Measurements from ENCODE around the gene MRGPRX4.

MRGPRX4 gene

DNA sequence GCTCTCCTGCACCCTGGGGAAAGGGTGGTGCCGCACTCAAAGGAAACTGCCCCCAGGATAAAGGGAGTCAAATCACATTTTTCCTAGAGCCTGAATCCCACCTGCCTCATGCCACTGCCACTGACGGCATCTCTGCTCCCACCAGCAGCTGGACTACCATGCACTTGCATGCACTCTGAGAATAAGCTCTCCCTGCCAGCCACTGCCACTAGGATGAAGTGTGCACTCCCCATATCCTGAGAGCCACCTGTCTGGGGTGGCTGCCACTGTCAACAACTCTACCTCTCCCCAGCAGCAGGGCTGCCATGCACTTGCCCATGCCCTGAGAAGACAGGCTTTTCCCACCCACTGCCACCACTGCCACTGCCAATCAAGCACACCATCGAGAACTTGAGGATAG, 31.6 kb downstream of the MRGPRX4 start:
- DNase-seq (ENCODE audit: low read depth, low spot score) = no peak
- in situ Hi-C loops (cut with HindIII; ENCODE audit: low sequenced_read_pairs) = no loop called here
- H3K4me3 ChIP-seq (ENCODE audit: low read depth, low read length) = no peak overlapping the region
- TF ChIP-seq, protein P1, sequence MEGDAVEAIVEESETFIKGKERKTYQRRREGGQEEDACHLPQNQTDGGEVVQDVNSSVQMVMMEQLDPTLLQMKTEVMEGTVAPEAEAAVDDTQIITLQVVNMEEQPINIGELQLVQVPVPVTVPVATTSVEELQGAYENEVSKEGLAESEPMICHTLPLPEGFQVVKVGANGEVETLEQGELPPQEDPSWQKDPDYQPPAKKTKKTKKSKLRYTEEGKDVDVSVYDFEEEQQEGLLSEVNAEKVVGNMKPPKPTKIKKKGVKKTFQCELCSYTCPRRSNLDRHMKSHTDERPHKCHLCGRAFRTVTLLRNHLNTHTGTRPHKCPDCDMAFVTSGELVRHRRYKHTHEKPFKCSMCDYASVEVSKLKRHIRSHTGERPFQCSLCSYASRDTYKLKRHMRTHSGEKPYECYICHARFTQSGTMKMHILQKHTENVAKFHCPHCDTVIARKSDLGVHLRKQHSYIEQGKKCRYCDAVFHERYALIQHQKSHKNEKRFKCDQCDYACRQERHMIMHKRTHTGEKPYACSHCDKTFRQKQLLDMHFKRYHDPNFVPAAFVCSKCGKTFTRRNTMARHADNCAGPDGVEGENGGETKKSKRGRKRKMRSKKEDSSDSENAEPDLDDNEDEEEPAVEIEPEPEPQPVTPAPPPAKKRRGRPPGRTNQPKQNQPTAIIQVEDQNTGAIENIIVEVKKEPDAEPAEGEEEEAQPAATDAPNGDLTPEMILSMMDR (IDR thresholded peaks at IDR 0.05; ENCODE audit: low read depth, low read length) = no peak

DNA sequence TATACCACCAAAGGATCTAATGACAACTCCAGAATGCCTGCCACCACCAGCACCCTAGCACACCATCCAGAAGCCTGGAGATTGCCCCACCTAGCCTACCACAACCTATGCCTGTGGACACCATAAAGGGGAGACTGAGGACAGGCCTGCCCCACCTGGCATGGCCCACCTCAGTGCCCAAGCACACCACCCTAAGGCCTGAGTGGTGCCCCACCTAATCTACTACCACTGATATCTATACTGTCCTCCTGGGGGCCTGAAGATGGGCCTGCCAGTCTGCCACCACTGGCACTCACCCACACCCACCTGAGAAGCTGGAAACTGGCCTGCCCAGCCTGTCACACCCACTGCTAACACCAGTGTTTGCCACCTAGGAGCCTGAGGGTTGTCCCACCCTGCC, 32.1 kb downstream of the MRGPRX4 start:
- TF ChIP-seq, protein P1 (IDR thresholded peaks at IDR 0.05; ENCODE audit: low read depth, low read length) = no peak

DNA sequence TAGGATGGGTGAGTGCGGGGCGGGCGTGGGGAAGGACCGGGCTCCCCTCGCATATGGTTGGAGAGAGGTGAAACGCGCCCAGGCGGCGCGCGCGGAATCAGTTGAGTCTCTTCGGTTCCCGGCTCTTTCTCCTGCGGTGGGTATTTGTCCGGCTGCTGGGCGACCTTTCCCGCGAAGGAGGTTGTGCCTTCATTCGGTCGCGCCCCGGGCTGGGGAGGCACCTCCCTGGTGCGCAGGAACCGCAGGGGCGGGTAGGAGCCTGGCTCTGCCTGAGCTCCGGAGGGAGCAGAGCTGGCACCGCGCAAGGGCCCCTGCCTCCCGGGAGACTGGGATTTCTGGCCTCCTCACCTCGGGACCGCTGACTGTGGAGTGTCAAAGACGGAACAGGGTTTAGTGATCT, 36.4 kb downstream of the MRGPRX4 start:
- TF ChIP-seq, protein P1 (IDR thresholded peaks at IDR 0.05; ENCODE audit: low read depth, low read length) = no peak
- H3K4me3 ChIP-seq (ENCODE audit: low read depth, low read length) = no peak overlapping the region
- no peak for DNase-seq (ENCODE audit: low read depth, low spot score)
- in situ Hi-C loops (cut with HindIII; ENCODE audit: low sequenced_read_pairs) = no loop called here

More for the DNA sequence above, 32.1 kb downstream of the MRGPRX4 start:
- in situ Hi-C loops (cut with HindIII; ENCODE audit: low sequenced_read_pairs) = no loop called here
- no peak for DNase-seq (ENCODE audit: low read depth, low spot score)
- no peak overlapping the region for H3K4me3 ChIP-seq (ENCODE audit: low read depth, low read length)

DNA sequence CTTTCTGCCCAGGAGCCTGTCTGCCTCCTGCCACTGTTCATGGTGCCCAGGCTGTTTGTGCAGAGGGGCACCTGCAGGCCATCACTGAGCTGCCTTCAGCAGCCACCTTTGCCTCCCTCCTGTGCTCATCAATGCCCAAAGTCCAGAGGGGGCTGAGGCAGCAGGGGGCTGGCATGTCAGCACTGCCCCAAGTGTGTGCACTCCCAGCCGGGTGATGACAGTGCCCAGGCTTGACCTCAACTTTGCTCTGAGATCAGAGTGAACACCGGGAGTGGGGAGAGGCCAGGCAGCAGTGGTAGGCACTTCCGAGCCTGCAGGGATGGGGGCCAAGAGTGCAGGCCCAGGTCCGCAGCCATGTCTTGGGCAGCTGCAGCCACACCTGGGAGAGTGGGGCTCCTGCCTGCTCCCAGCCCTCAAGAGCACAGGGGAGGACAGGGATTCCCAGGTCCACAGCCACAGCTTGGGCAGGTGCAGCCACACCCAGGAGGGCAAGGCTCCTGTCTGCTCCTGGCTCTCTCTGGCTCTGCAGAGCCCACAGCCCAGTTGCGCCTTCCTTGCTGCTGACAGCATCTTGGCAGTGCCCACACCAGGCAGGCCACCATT, 48.7 kb downstream of the MRGPRX4 start:
- H3K4me3 ChIP-seq (ENCODE audit: low read depth, low read length) = no peak overlapping the region
- DNase-seq (ENCODE audit: low read depth, low spot score) = no peak
- in situ Hi-C loops (cut with HindIII; ENCODE audit: low sequenced_read_pairs) = no loop called here
- TF ChIP-seq, protein P1 (IDR thresholded peaks at IDR 0.05; ENCODE audit: low read depth, low read length) = no peak

DNA sequence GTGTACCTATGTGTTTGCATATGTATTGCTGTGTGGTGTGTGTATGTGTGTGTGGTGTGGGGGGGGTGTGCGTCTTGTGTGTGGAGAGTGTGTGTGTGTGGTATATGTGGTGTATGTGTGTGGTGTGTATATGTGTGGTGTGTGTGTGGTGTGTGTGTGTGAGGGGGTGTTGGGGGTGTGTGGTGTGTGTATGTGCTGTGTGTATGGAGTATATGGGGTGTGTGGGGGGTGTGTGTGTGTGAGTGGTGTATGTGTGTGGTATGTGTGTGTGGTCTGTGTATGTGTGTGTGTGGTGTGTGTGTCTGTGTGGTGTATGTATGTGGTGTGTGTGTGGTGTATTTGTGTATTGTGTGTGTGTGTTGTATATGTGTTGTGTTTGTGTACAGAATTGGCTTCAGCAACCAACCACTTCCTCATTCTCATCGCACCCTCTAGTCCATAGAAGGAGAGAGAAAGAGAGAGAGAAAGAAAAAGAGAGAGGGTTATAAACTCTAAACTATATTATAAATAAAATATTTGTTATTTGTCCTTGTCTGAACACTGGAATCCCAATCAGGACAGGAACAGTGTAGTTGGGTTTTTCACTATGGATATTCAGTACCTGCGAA, 50.3 kb downstream of the MRGPRX4 start:
- H3K4me3 ChIP-seq (ENCODE audit: low read depth, low read length) = no peak overlapping the region
- TF ChIP-seq, protein P1 (IDR thresholded peaks at IDR 0.05; ENCODE audit: low read depth, low read length) = no peak
- in situ Hi-C loops (cut with HindIII; ENCODE audit: low sequenced_read_pairs) = no loop called here
- DNase-seq (ENCODE audit: low read depth, low spot score) = no peak
